GM21390 (cell line): ENCODE data around the gene CHST12.

Source experiments
- ATAC-seq: cut with Tn5 transposase; IDR thresholded peaks from one replicate; pipeline ENCODE4 v1.9.1; 2021; ENCODE audit not compliant: unreplicated experiment

The CHST12 gene

GRCh38 chr7:2477447-2478398 is 74.3 kb downstream of the CHST12 start:
- ATAC-seq = no peak

- no peak for ATAC-seq
Observed at GRCh38 chr7:2478399-2478785, 75.0 kb downstream of the CHST12 start.

- ATAC-seq = no peak
Observed at GRCh38 chr7:2478800-2479199, 75.4 kb downstream of the CHST12 start.

- no peak for ATAC-seq
Observed at GRCh38 chr7:2479276-2480069, 76.1 kb downstream of the CHST12 start.

GRCh38 chr7:2480070-2480408 is 76.6 kb downstream of the CHST12 start:
- ATAC-seq = no peak

GRCh38 chr7:2481195-2481594 is 77.8 kb downstream of the CHST12 start:
- ATAC-seq = no peak

- no peak for ATAC-seq
Observed at GRCh38 chr7:2482725-2483451, 79.5 kb downstream of the CHST12 start.

- no peak for ATAC-seq
Observed at GRCh38 chr7:2483494-2483893, 80.1 kb downstream of the CHST12 start.

- ATAC-seq = no peak
Observed at GRCh38 chr7:2484868-2485267, 81.5 kb downstream of the CHST12 start.

- ATAC-seq = no peak
Observed at GRCh38 chr7:2487586-2488271, 84.3 kb downstream of the CHST12 start.

- ATAC-seq = no peak
Observed at GRCh38 chr7:2488272-2488645, 84.8 kb downstream of the CHST12 start.

GRCh38 chr7:2488681-2489080 is 85.3 kb downstream of the CHST12 start:
- ATAC-seq = no peak

GRCh38 chr7:2490181-2490651 is 86.8 kb downstream of the CHST12 start:
- no peak for ATAC-seq

- ATAC-seq = no peak
Observed at GRCh38 chr7:2492038-2492437, 88.6 kb downstream of the CHST12 start.

- ATAC-seq = no peak
Observed at GRCh38 chr7:2493205-2494164, 90.1 kb downstream of the CHST12 start.

GRCh38 chr7:2494191-2495130 is 91.0 kb downstream of the CHST12 start:
- ATAC-seq = no peak

GRCh38 chr7:2495418-2496299 is 92.2 kb downstream of the CHST12 start:
- ATAC-seq = no peak

- ATAC-seq = no peak
Observed at GRCh38 chr7:2496375-2496774, 93.0 kb downstream of the CHST12 start.
